PC-9 (cell line): ENCODE measurements around the gene PLA2R1. TPM values are rescaled to one million over a fixed set of nuclear protein-coding genes. Genes with fewer than 3 reads are reported as not detected.

Experiments
- BruUV-seq: library from RNA; stranded (reverse); fragments of 400-500 nt; replicated peaks from 2 replicates; lab custom pipeline; 2021; lab: Mats Ljungman, UMichigan
- CTCF ChIA-PET: fragments of 300-600 bp; sonication (Branson Sonifier 250); formaldehyde crosslinking; loops from one replicate; lab custom pipeline; 2022; ENCODE audit warnings: antibody characterized with exemption; lab: Charles Lee
- POLR2A ChIA-PET: fragments of 300-600 bp; sonication (Branson Sonifier 250); formaldehyde crosslinking; loops from one replicate; lab custom pipeline; 2022; ENCODE audit warnings: antibody characterized with exemption; ENCODE audit not compliant: unreplicated experiment; lab: Charles Lee
- DNase-seq, 2 experiments: peaks; one replicate each; pipeline versions ENCODE4 v3.0.0 to v3.0.0-alpha.2; 2015 to 2022; ENCODE audit warnings: mixed read lengths in 1 of 2
- H2AFZ ChIP-seq: fragments of 200-600 bp; sonication (generic); 2 replicates; pipeline ENCODE4 v1.8.1; 2017; ENCODE audit warnings: antibody characterized with exemption
- H3F3A ChIP-seq: fragments of 200-600 bp; sonication (generic); 2 replicates; pipeline ENCODE4 v1.8.1; 2017; ENCODE audit warnings: antibody characterized with exemption, mild to moderate bottlenecking, low read depth; ENCODE audit not compliant: insufficient read depth
- H3K27ac ChIP-seq: fragments of 200-600 bp; sonication (generic); 2 replicates; pipeline ENCODE4 v1.6.1; 2016; ENCODE audit warnings: mixed run types
- H3K27me3 ChIP-seq: fragments of 200-600 bp; sonication (generic); 2 replicates; pipeline ENCODE4 v1.6.1; 2016; ENCODE audit warnings: low read depth, mixed run types; ENCODE audit not compliant: insufficient read depth
- H3K36me3 ChIP-seq: fragments of 200-600 bp; sonication (generic); 2 replicates; pipeline ENCODE4 v1.6.1; 2016; ENCODE audit warnings: low read depth, mixed run types
- H3K4me1 ChIP-seq: fragments of 200-600 bp; sonication (generic); replicated peaks from 2 replicates; pipeline ENCODE4 v1.6.1; 2016; ENCODE audit warnings: mixed run types; ENCODE audit not compliant: insufficient read depth
- H3K4me2 ChIP-seq: fragments of 200-600 bp; sonication (generic); 2 replicates; pipeline ENCODE4 v1.6.1; 2017; ENCODE audit warnings: mixed run types
- H3K4me3 ChIP-seq: fragments of 200-600 bp; sonication (generic); 2 replicates; pipeline ENCODE4 v1.6.1; 2016; ENCODE audit warnings: mixed run types
- H3K79me2 ChIP-seq: fragments of 200-600 bp; sonication (generic); 2 replicates; pipeline ENCODE4 v1.6.1; 2017; ENCODE audit warnings: low read depth, mixed run types
- H3K9me2 ChIP-seq: fragments of 200-600 bp; sonication (generic); 2 replicates; pipeline ENCODE4 v1.8.1; 2017; ENCODE audit warnings: mild to moderate bottlenecking; ENCODE audit not compliant: insufficient read depth
- H3K9me3 ChIP-seq: fragments of 200-600 bp; sonication (generic); 2 replicates; pipeline ENCODE4 v1.8.1; 2016; ENCODE audit warnings: low read depth; ENCODE audit not compliant: insufficient read depth
- H4K20me1 ChIP-seq: fragments of 200-600 bp; sonication (generic); 2 replicates; pipeline ENCODE4 v1.8.1; 2017; ENCODE audit not compliant: insufficient read depth
- EZH2 ChIP-seq: fragments of 200-600 bp; sonication (generic); IDR thresholded peaks from 2 replicates; pipeline ENCODE4 v1.8.0; 2017; ENCODE audit warnings: antibody characterized with exemption, low read depth
- intact Hi-C: fragments of 100-400 bp; cut with micrococcal nuclease; formaldehyde crosslinking; loops from one replicate; pipeline ENCODE4 v1.10.0; 2022; ENCODE audit not compliant: unreplicated experiment
- total RNA-seq: library from RNA; stranded (reverse); gene quantifications from 2 replicates; pipeline ENCODE4 v1.2.3, GENCODE V29; 2021
- TF ChIP-seq, protein P1 (sequence below): fragments of 200-600 bp; sonication (generic); conservative IDR thresholded peaks from 2 replicates; pipeline ENCODE4 v1.6.1; 2017; ENCODE audit warnings: mixed run types, antibody characterized with exemption, mild to moderate bottlenecking, moderate library complexity

The PLA2R1 gene
- total RNA-seq, 1 experiment from 2014 or later: 0.33 TPM

GRCh38 chr2:160052531-160052930, 9.9 kb downstream of the PLA2R1 start:
- Histone ChIP-seq H3K4me1 (no peaks in the 10 kb centered on the region), H3K9me2 (no peaks in the 10 kb centered on the region), H3K4me3 (no peak overlapping the region), H3K27ac (no peak overlapping the region), H3F3A (no peaks in the 10 kb centered on the region), H4K20me1 (no peaks in the 10 kb centered on the region), H3K27me3 (no peaks in the 10 kb centered on the region), H2AFZ (no peak overlapping the region), H3K4me2 (no peak overlapping the region), H3K79me2 (no peaks in the 10 kb centered on the region), H3K36me3 (no peaks in the 10 kb centered on the region), H3K9me3 (no peaks in the 10 kb centered on the region)
- no peak for DNase-seq
- ChIA-PET CTCF (no interaction called here), POLR2A (no interaction called here)
- BruUV-seq: no TSS peak
- intact Hi-C loops: no loop called here
- TF ChIP-seq, protein P1, sequence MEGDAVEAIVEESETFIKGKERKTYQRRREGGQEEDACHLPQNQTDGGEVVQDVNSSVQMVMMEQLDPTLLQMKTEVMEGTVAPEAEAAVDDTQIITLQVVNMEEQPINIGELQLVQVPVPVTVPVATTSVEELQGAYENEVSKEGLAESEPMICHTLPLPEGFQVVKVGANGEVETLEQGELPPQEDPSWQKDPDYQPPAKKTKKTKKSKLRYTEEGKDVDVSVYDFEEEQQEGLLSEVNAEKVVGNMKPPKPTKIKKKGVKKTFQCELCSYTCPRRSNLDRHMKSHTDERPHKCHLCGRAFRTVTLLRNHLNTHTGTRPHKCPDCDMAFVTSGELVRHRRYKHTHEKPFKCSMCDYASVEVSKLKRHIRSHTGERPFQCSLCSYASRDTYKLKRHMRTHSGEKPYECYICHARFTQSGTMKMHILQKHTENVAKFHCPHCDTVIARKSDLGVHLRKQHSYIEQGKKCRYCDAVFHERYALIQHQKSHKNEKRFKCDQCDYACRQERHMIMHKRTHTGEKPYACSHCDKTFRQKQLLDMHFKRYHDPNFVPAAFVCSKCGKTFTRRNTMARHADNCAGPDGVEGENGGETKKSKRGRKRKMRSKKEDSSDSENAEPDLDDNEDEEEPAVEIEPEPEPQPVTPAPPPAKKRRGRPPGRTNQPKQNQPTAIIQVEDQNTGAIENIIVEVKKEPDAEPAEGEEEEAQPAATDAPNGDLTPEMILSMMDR: no peak
- no peak for TF ChIP-seq EZH2

- Histone ChIP-seq H3K4me2 (no peak overlapping the region), H3K79me2 (no peaks in the 10 kb centered on the region), H2AFZ (no peak overlapping the region), H4K20me1 (no peaks in the 10 kb centered on the region), H3K27ac (no peak overlapping the region), H3K9me3 (no peaks in the 10 kb centered on the region), H3K4me3 (no peak overlapping the region), H3K27me3 (no peaks in the 10 kb centered on the region), H3K9me2 (no peaks in the 10 kb centered on the region), H3K4me1 (no peaks in the 10 kb centered on the region), H3F3A (no peaks in the 10 kb centered on the region), H3K36me3 (no peaks in the 10 kb centered on the region)
- ChIA-PET CTCF (no interaction called here), POLR2A (no interaction called here)
- intact Hi-C loops: no loop called here
- no TSS peak for BruUV-seq
- no peak for DNase-seq
- TF ChIP-seq, protein P1: no peak
- TF ChIP-seq EZH2: no peak
Measured at GRCh38 chr2:160051371-160051800, 11.0 kb downstream of the PLA2R1 start.

- H3F3A ChIP-seq: no peaks in the 10 kb centered on the region
- no TSS peak for BruUV-seq
- no peaks in the 10 kb centered on the region for H3K27me3 ChIP-seq
- H4K20me1 ChIP-seq: no peaks in the 10 kb centered on the region
- H3K9me3 ChIP-seq: no peaks in the 10 kb centered on the region
- H3K4me2 ChIP-seq: no peak overlapping the region
- ChIA-PET CTCF (no interaction called here), POLR2A (no interaction called here)
- no peaks in the 10 kb centered on the region for H3K4me1 ChIP-seq
- no peak overlapping the region for H2AFZ ChIP-seq
- no peak for DNase-seq
- intact Hi-C loops: no loop called here
- TF ChIP-seq, protein P1: no peak
- TF ChIP-seq EZH2: no peak
- no peak overlapping the region for H3K27ac ChIP-seq
- no peak overlapping the region for H3K4me3 ChIP-seq
- no peaks in the 10 kb centered on the region for H3K79me2 ChIP-seq
- H3K36me3 ChIP-seq: no peaks in the 10 kb centered on the region
- no peaks in the 10 kb centered on the region for H3K9me2 ChIP-seq
Measured at GRCh38 chr2:160050147-160050546, 12.3 kb downstream of the PLA2R1 start.
